Nephron progenitor cell (in vitro differentiated cells): Measurements from ENCODE around the gene ANK2.

Experiments used
- DNase-seq: peaks from one replicate; pipeline ENCODE4 v3.0.0; 2021
- H3K27ac Mint-ChIP-seq: 2 replicates; pipeline ENCODE4 v1.8.0; 2021; ENCODE audit warnings: mild to moderate bottlenecking, moderate library complexity, mixed read lengths
- H3K27me3 Mint-ChIP-seq: 2 replicates; pipeline ENCODE4 v1.8.0; 2021; ENCODE audit warnings: mild to moderate bottlenecking, low read depth, mixed read lengths; ENCODE audit not compliant: poor library complexity
- H3K36me3 Mint-ChIP-seq: 2 replicates; pipeline ENCODE4 v1.8.0; 2021; ENCODE audit warnings: low read depth, mixed read lengths
- H3K4me1 Mint-ChIP-seq: 2 replicates; pipeline ENCODE4 v1.8.0; 2021; ENCODE audit warnings: mixed read lengths
- H3K4me3 Mint-ChIP-seq: 2 replicates; pipeline ENCODE4 v1.8.0; 2021; ENCODE audit warnings: mild to moderate bottlenecking, moderate library complexity, mixed read lengths
- H3K9me3 Mint-ChIP-seq: 2 replicates; pipeline ENCODE4 v1.8.0; 2021; ENCODE audit warnings: mild to moderate bottlenecking, moderate library complexity, mixed read lengths
- TF ChIP-seq, protein P1 (sequence below): fragments of 200-600 bp; sonication (generic); IDR thresholded peaks from 2 replicates; pipeline ENCODE4 v1.5.0; 2021; ENCODE audit warnings: antibody characterized with exemption

The ANK2 gene

DNA sequence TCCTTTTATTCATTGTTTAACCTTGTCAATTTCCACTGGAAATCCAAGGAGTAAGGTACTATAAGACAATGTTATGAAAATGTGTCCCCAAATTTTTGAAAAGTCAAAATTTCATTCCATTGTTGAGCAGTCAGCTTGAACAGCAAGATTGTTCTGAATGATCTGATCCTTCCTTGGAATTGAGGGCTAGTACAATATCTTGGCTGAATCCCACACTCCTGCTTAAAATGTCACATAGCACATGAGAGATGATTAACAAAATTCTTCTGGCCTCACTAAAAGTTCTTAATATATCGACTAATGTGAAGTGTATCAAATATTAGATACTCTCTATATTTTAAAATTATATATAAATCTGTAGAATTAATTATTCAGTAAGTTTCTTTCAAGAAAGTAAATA is 104.8 kb downstream of the ANK2 start:
- peak overlapping the region; percentile 36 for H3K27ac Mint-ChIP-seq
- no peaks in the 10 kb centered on the region for H3K36me3 Mint-ChIP-seq
- H3K4me1 Mint-ChIP-seq = peaks cover 5% of the 10 kb centered on the region
- DNase-seq = no peak
- TF ChIP-seq, protein P1, sequence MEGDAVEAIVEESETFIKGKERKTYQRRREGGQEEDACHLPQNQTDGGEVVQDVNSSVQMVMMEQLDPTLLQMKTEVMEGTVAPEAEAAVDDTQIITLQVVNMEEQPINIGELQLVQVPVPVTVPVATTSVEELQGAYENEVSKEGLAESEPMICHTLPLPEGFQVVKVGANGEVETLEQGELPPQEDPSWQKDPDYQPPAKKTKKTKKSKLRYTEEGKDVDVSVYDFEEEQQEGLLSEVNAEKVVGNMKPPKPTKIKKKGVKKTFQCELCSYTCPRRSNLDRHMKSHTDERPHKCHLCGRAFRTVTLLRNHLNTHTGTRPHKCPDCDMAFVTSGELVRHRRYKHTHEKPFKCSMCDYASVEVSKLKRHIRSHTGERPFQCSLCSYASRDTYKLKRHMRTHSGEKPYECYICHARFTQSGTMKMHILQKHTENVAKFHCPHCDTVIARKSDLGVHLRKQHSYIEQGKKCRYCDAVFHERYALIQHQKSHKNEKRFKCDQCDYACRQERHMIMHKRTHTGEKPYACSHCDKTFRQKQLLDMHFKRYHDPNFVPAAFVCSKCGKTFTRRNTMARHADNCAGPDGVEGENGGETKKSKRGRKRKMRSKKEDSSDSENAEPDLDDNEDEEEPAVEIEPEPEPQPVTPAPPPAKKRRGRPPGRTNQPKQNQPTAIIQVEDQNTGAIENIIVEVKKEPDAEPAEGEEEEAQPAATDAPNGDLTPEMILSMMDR = no peak
- no peak overlapping the region for H3K4me3 Mint-ChIP-seq
- H3K9me3 Mint-ChIP-seq = no peaks in the 10 kb centered on the region
- no peaks in the 10 kb centered on the region for H3K27me3 Mint-ChIP-seq

DNA sequence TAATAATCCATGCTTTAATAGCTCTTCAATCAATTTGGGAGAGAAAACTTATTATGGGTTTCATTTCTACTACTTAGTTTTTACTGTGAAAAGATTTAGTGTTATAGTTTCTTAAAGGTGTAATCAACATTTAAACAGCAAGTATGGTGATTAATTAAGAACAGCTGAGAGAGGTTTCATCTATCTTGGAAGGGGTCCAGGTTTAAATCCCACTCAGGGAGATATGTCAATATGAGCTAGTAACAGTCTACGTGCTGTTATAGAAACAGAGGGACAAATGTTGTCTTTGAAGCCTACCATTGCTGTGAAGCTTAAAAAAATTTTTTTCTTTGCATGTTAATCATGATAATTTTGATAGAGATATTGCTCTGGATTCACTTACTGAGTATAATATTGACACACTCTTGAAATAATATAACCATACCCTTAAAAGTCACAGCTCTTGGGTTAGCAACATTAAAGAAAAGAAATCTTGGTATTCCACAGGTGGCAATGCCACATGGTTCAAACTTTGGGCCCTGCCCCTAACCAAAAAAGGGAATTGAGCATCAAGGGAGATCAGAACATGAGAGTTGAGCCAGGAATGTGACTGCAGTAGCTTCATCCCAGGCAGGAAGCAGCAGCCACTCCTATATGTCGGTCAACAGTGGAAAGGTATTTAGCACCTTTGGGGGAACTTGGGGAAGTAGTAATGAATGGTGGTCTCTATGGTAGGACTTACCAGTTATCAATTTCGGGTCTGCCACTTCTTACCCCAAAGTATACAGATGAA is 107.8 kb downstream of the ANK2 start:
- H3K9me3 Mint-ChIP-seq = no peaks in the 10 kb centered on the region
- H3K4me3 Mint-ChIP-seq = no peak overlapping the region
- no peaks in the 10 kb centered on the region for H3K27me3 Mint-ChIP-seq
- H3K36me3 Mint-ChIP-seq = no peaks in the 10 kb centered on the region
- TF ChIP-seq, protein P1 = no peak
- peaks cover 2% of the 10 kb centered on the region for H3K4me1 Mint-ChIP-seq
- DNase-seq = no peak
- no peak overlapping the region for H3K27ac Mint-ChIP-seq

DNA sequence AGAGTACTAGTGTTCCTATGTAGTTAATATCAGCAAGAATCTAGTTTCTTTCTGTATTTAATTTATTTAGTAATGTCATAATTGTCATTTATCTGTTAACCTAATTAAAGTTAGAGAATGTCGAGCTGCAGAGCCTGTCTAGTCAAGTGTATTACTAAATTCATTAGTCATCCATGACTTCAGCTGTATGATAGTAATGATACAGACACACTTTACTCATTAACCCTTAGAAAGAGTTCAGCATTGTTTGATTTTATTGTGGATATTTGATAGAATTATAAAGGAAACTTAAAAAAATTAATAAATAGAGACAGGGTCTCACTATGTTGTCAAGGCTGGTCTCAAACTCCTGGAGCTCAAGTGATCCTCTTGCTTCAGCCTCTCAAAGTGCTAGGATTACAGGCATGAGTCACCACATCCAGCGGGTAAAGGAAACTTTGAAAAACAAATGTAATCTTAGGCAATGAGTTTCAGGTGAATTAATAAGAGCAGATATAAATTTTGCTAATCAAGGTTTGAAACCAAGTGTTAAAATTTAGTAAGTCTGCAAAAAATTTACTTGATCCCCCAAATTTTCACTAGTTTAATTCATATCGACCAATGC is 110.6 kb downstream of the ANK2 start:
- Mint-ChIP-seq H3K9me3 (no peaks in the 10 kb centered on the region), H3K36me3 (no peaks in the 10 kb centered on the region), H3K4me1 (no peaks in the 10 kb centered on the region), H3K4me3 (no peak overlapping the region), H3K27me3 (no peaks in the 10 kb centered on the region), H3K27ac (no peak overlapping the region)
- TF ChIP-seq, protein P1 = no peak
- DNase-seq = no peak

DNA sequence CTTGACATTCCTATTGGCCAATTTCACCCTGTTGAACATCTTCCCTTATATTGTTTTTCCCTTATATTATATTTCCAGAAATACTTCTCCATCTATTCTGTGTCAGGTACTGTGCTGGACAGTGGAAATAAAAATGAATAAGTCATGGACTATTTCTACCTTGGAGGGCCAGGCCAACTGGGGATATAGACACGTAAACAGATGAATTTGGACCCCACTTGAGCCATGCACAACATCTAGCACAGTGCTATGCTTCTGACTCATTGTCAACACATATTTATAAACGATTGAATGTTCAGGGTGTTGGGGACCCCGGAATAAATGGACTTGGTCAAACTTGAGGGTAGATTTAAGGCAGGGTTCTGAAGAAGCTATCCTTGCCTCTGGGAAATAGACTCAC is 111.1 kb downstream of the ANK2 start:
- no peaks in the 10 kb centered on the region for H3K27me3 Mint-ChIP-seq
- H3K36me3 Mint-ChIP-seq = no peaks in the 10 kb centered on the region
- TF ChIP-seq, protein P1 = no peak
- H3K27ac Mint-ChIP-seq = no peak overlapping the region
- H3K4me1 Mint-ChIP-seq = no peaks in the 10 kb centered on the region
- H3K4me3 Mint-ChIP-seq = no peak overlapping the region
- no peaks in the 10 kb centered on the region for H3K9me3 Mint-ChIP-seq
- DNase-seq = no peak

DNA sequence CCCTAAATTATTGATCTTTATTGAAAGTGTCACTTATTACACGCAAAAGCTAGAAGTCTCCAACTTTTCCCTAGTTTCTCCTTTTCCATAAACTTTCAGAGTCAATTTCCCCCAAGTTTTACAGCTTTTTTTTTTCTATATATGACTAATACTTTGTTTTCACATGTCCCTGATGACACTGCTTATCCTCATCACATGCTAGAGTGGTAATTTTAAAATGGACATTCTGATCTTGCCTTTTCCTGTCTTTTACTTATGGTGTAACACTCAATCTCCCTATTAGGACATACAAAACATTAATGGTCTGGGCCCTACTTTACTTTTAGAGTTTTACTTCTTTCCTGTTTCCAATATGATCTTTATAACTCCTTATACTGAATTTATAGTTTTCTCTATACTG is 112.6 kb downstream of the ANK2 start:
- H3K27ac Mint-ChIP-seq = peak overlapping the region; percentile 7
- no peak for DNase-seq
- no peaks in the 10 kb centered on the region for H3K36me3 Mint-ChIP-seq
- TF ChIP-seq, protein P1 = no peak
- no peak overlapping the region for H3K4me3 Mint-ChIP-seq
- H3K27me3 Mint-ChIP-seq = no peaks in the 10 kb centered on the region
- H3K4me1 Mint-ChIP-seq = no peaks in the 10 kb centered on the region
- no peaks in the 10 kb centered on the region for H3K9me3 Mint-ChIP-seq

DNA sequence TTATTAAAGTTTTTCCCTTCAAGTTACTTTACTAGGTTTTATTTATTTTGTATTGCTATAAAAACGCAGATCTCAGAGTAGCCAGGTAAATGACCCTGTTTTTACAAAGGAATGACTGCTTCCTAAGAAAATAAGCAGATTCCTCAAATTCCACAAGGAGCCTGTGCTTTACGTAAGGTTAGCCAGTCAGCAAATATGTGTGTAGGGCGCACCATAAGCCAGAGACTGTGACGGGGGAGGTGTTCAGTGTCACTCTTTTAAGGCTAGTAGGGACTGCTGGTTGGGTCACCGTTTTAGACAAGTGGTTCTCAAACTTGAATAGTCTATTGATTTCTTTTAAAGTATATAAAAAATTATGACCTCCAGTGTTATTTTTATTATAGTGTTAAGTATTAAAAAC is 119.9 kb downstream of the ANK2 start:
- Mint-ChIP-seq H3K4me3 (no peak overlapping the region), H3K36me3 (no peaks in the 10 kb centered on the region), H3K4me1 (peaks cover 21% of the 10 kb centered on the region), H3K27me3 (no peaks in the 10 kb centered on the region), H3K9me3 (no peaks in the 10 kb centered on the region), H3K27ac (no peak overlapping the region)
- peak; percentile 33 for DNase-seq
- TF ChIP-seq, protein P1 = no peak
